ENCODE data around the gene BDKRB1. TPM values are rescaled to one million over a fixed set of nuclear protein-coding genes. Genes with fewer than 3 reads are reported as not detected.

Gene BDKRB1
- total RNA-seq, 1 experiment from 2014 or later = 0.11 TPM

DNA sequence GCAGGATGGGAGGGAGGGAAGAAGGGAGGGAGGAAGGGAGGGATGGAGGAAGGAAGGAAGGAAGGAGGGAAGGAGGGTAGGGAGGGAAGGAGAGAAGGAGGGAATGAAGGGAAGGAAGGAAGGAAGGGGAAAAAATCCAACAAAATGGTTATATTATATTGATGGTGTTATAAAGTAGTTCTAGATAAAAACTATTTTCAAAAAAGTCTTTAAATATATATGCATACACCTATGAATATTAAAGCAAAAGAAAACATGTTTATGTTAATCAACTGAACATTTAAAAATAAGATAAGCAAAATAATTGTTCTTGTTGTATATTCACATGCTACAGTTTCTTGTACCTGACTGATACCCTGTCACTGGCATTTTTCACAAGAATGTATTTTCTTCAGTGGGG lies 1.9 kb downstream of the BDKRB1 start:
- CTCF ChIA-PET = interaction anchor here (1.1 kb wide), 1 partner anchor 157 kb away, joined by 7 read pairs; no protein-coding TSS in a partner anchor
- H3K27me3 Mint-ChIP-seq (ENCODE audit: low read depth) = no peaks in the 10 kb centered on the region
- no peak overlapping the region for H3K27ac Mint-ChIP-seq
- POLR2A ChIA-PET = no interaction called here
- no peak overlapping the region for H3K4me3 Mint-ChIP-seq
- TF ChIP-seq JAZF1 (CRISPR knock-in tag; IDR thresholded peaks at IDR 0.05) = no peak
- TF ChIP-seq MYBL2 (CRISPR knock-in tag; IDR thresholded peaks at IDR 0.05) = no peak
- TF ChIP-seq, protein P1, sequence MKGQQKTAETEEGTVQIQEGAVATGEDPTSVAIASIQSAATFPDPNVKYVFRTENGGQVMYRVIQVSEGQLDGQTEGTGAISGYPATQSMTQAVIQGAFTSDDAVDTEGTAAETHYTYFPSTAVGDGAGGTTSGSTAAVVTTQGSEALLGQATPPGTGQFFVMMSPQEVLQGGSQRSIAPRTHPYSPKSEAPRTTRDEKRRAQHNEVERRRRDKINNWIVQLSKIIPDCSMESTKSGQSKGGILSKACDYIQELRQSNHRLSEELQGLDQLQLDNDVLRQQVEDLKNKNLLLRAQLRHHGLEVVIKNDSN (CRISPR knock-in tag; IDR thresholded peaks at IDR 0.05) = no peak
- no peak for TF ChIP-seq CBFB (CRISPR knock-in tag; IDR thresholded peaks at IDR 0.05; ENCODE audit: low read depth)
- TF ChIP-seq, protein P2, sequence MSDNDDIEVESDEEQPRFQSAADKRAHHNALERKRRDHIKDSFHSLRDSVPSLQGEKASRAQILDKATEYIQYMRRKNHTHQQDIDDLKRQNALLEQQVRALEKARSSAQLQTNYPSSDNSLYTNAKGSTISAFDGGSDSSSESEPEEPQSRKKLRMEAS (CRISPR knock-in tag; IDR thresholded peaks at IDR 0.05) = no peak
- no peak for TF ChIP-seq ZNF121 (CRISPR knock-in tag; IDR thresholded peaks at IDR 0.05)
- no peak for TF ChIP-seq GABPB1 (CRISPR knock-in tag; IDR thresholded peaks at IDR 0.05)
- TF ChIP-seq TP53 (CRISPR knock-in tag; IDR thresholded peaks at IDR 0.05) = no peak
- TF ChIP-seq, protein P3, sequence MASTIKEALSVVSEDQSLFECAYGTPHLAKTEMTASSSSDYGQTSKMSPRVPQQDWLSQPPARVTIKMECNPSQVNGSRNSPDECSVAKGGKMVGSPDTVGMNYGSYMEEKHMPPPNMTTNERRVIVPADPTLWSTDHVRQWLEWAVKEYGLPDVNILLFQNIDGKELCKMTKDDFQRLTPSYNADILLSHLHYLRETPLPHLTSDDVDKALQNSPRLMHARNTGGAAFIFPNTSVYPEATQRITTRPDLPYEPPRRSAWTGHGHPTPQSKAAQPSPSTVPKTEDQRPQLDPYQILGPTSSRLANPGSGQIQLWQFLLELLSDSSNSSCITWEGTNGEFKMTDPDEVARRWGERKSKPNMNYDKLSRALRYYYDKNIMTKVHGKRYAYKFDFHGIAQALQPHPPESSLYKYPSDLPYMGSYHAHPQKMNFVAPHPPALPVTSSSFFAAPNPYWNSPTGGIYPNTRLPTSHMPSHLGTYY (CRISPR knock-in tag; IDR thresholded peaks at IDR 0.05) = no peak
- TF ChIP-seq ZNF416 (CRISPR knock-in tag; IDR thresholded peaks at IDR 0.05) = no peak
- no peak for TF ChIP-seq OVOL2 (CRISPR knock-in tag; IDR thresholded peaks at IDR 0.05; ENCODE audit: borderline replicate concordance)
- no peak for TF ChIP-seq ZNF317 (CRISPR knock-in tag; IDR thresholded peaks at IDR 0.05; ENCODE audit: borderline replicate concordance, low read depth)
- TF ChIP-seq GRHL2 (CRISPR knock-in tag; IDR thresholded peaks at IDR 0.05; ENCODE audit: insufficient replicate concordance, severe bottlenecking) = no peak
- TF ChIP-seq, protein P4, sequence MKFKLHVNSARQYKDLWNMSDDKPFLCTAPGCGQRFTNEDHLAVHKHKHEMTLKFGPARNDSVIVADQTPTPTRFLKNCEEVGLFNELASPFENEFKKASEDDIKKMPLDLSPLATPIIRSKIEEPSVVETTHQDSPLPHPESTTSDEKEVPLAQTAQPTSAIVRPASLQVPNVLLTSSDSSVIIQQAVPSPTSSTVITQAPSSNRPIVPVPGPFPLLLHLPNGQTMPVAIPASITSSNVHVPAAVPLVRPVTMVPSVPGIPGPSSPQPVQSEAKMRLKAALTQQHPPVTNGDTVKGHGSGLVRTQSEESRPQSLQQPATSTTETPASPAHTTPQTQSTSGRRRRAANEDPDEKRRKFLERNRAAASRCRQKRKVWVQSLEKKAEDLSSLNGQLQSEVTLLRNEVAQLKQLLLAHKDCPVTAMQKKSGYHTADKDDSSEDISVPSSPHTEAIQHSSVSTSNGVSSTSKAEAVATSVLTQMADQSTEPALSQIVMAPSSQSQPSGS (CRISPR knock-in tag; IDR thresholded peaks at IDR 0.05; ENCODE audit: borderline replicate concordance, low read depth) = no peak
- TF ChIP-seq NR3C1 (CRISPR knock-in tag; conservative IDR thresholded peaks at IDR 0.05; ENCODE audit: low read depth) = no peak
- ATAC-seq = no peak
- no peaks in the 10 kb centered on the region for H3K36me3 Mint-ChIP-seq
- H3K9me3 Mint-ChIP-seq = peaks cover 5% of the 10 kb centered on the region
- H3K4me1 Mint-ChIP-seq = peaks cover 6% of the 10 kb centered on the region
- DNase-seq (ENCODE audit: low spot score) = no peak

DNA sequence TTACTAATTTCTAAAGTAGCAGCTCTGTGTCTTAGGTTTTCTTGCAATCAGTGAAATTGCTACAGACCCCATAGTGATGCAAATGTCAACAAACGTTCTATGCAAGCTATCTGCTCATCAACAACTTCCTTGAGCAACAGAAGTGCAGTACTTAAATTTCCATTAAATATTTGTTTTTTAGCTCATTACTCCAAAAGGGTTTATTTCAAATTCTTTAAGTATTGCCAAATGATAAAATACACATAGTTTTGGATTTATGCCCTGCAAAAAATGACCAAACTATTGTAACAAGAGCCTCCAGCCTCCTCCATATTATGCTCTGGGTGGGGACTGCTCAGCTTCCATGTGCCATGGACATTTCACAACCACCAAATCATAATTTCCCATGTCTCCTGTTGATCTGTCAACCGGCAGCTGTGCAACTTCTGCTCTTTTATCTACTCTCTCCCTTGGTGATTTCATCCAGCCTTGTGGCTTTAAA lies 4.4 kb downstream of the BDKRB1 start:
- POLR2A ChIA-PET = no interaction called here
- no peak overlapping the region for H3K4me3 Mint-ChIP-seq
- H3K9me3 Mint-ChIP-seq = peaks cover 5% of the 10 kb centered on the region
- no peaks in the 10 kb centered on the region for H3K27me3 Mint-ChIP-seq (ENCODE audit: low read depth)
- no peak overlapping the region for H3K27ac Mint-ChIP-seq
- CTCF ChIA-PET = interaction anchor here (6.5 kb wide), 1 partner anchor 161 kb away, joined by 53 read pairs; no protein-coding TSS in a partner anchor
- no peak for TF ChIP-seq ZNF423 (CRISPR knock-in tag; IDR thresholded peaks at IDR 0.05)
- TF ChIP-seq, protein P5, sequence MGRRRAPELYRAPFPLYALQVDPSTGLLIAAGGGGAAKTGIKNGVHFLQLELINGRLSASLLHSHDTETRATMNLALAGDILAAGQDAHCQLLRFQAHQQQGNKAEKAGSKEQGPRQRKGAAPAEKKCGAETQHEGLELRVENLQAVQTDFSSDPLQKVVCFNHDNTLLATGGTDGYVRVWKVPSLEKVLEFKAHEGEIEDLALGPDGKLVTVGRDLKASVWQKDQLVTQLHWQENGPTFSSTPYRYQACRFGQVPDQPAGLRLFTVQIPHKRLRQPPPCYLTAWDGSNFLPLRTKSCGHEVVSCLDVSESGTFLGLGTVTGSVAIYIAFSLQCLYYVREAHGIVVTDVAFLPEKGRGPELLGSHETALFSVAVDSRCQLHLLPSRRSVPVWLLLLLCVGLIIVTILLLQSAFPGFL (CRISPR knock-in tag; IDR thresholded peaks at IDR 0.05; ENCODE audit: borderline replicate concordance) = no peak
- TF ChIP-seq IRF2 (CRISPR knock-in tag; IDR thresholded peaks at IDR 0.05; ENCODE audit: borderline replicate concordance, low read depth) = no peak
- DNase-seq (ENCODE audit: low spot score) (no peak), ATAC-seq (no peak)
- H3K36me3 Mint-ChIP-seq = no peaks in the 10 kb centered on the region
- no peaks in the 10 kb centered on the region for H3K4me1 Mint-ChIP-seq

DNA sequence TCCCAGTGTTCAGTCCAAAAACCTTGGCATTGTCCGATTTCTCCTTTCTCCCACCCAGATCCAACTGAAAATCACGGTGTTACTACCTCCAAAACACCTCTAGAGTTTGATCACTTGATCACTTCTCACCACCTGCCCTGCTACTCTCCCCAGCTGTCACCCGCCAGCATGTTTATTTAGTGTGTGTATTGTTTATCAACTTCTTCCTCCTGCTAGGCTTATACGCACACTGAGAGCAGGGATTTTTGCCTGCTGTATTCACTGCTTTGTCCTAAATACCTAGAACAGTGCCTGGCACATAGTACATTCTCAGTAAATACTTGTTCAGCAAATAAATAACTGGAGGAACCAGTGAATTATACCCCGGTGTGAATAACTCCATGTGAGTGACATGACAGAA lies 5.0 kb downstream of the BDKRB1 start:
- ATAC-seq (no peak), DNase-seq (ENCODE audit: low spot score) (no peak)
- Mint-ChIP-seq H3K36me3 (no peaks in the 10 kb centered on the region), H3K27ac (no peak overlapping the region), H3K4me3 (no peak overlapping the region), H3K9me3 (peaks cover 5% of the 10 kb centered on the region), H3K4me1 (no peaks in the 10 kb centered on the region), H3K27me3 (ENCODE audit: low read depth) (no peaks in the 10 kb centered on the region)
- ChIA-PET CTCF (interaction anchor here (0.6 to 6.5 kb wide), 2 partner anchors 29 to 162 kb away, joined by 3 to 53 read pairs; no protein-coding TSS in a partner anchor), POLR2A (no interaction called here)
- TF ChIP-seq, protein P6, sequence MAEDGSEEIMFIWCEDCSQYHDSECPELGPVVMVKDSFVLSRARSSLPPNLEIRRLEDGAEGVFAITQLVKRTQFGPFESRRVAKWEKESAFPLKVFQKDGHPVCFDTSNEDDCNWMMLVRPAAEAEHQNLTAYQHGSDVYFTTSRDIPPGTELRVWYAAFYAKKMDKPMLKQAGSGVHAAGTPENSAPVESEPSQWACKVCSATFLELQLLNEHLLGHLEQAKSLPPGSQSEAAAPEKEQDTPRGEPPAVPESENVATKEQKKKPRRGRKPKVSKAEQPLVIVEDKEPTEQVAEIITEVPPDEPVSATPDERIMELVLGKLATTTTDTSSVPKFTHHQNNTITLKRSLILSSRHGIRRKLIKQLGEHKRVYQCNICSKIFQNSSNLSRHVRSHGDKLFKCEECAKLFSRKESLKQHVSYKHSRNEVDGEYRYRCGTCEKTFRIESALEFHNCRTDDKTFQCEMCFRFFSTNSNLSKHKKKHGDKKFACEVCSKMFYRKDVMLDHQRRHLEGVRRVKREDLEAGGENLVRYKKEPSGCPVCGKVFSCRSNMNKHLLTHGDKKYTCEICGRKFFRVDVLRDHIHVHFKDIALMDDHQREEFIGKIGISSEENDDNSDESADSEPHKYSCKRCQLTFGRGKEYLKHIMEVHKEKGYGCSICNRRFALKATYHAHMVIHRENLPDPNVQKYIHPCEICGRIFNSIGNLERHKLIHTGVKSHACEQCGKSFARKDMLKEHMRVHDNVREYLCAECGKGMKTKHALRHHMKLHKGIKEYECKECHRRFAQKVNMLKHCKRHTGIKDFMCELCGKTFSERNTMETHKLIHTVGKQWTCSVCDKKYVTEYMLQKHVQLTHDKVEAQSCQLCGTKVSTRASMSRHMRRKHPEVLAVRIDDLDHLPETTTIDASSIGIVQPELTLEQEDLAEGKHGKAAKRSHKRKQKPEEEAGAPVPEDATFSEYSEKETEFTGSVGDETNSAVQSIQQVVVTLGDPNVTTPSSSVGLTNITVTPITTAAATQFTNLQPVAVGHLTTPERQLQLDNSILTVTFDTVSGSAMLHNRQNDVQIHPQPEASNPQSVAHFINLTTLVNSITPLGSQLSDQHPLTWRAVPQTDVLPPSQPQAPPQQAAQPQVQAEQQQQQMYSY (CRISPR knock-in tag; IDR thresholded peaks at IDR 0.05) = no peak
- TF ChIP-seq, protein P7, sequence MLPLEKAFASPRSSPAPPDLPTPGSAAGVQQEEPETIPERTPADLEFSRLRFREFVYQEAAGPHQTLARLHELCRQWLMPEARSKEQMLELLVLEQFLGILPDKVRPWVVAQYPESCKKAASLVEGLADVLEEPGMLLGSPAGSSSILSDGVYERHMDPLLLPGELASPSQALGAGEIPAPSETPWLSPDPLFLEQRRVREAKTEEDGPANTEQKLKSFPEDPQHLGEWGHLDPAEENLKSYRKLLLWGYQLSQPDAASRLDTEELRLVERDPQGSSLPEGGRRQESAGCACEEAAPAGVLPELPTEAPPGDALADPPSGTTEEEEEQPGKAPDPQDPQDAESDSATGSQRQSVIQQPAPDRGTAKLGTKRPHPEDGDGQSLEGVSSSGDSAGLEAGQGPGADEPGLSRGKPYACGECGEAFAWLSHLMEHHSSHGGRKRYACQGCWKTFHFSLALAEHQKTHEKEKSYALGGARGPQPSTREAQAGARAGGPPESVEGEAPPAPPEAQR (CRISPR knock-in tag; IDR thresholded peaks at IDR 0.05) = no peak
- TF ChIP-seq NFE2L1 (CRISPR knock-in tag; IDR thresholded peaks at IDR 0.05) (no peak), FOXK1 (CRISPR knock-in tag; IDR thresholded peaks at IDR 0.05) (no peak)
- TF ChIP-seq, protein P5 (CRISPR knock-in tag; IDR thresholded peaks at IDR 0.05; ENCODE audit: borderline replicate concordance) = no peak

Measured in WTC11 (cell line).